Placental epithelial cell (primary cell): ENCODE data around the gene MAGEB18. TPM values are rescaled to one million over a fixed set of nuclear protein-coding genes. Genes with fewer than 3 reads are reported as not detected.

ENCODE experiments used
- total RNA-seq: library from RNA; depleted of rRNA; stranded (reverse); fragments of >200 nt; gene quantifications from 2 replicates; pipeline ENCODE4 v1.2.3, GENCODE V29; 2012

Gene MAGEB18
- not detected in 2 replicates for total RNA-seq

GRCh38 chrX:26138274-26138673, at the start of gene MAGEB18:
Gene MAGEB18 (plus strand): TSS chrX:26138343. CDS start chrX:26138986, 643 bp downstream.

GRCh38 chrX:26160301-26160700, 22.2 kb downstream of the MAGEB18 start, which contains the start of gene MAGEB6B:
Gene MAGEB6B (plus strand): TSS chrX:26160601. CDS start chrX:26160601, 0 bp downstream.

Other genes starting within 250 kb of the MAGEB18 start
- gene MAGEB6B, start 22.3 kb downstream of the MAGEB18 start, total RNA-seq: not detected in 2 replicates
- not detected in 2 replicates for gene MAGEB6, start 54.1 kb downstream of the MAGEB18 start, total RNA-seq
- not detected in 2 replicates for gene MAGEB5, start 77.8 kb downstream of the MAGEB18 start, total RNA-seq